Measurements from ENCODE around the gene SLC7A1. TPM values are rescaled to one million over a fixed set of nuclear protein-coding genes. Genes with fewer than 3 reads are reported as not detected.

SLC7A1 gene
- total RNA-seq, 1 experiment from 2014 or later = 84.5 TPM

GRCh38 chr13:29621051-29621800 lies 25.7 kb upstream of the SLC7A1 start:
- POLR2A ChIA-PET = no interaction called here
- no peak for TF ChIP-seq RORB (CRISPR knock-in tag; IDR thresholded peaks at IDR 0.05)
- TF ChIP-seq NFYB (CRISPR knock-in tag; conservative IDR thresholded peaks at IDR 0.05; ENCODE audit: low read depth) = no peak
- TF ChIP-seq TCF7 (CRISPR knock-in tag; IDR thresholded peaks at IDR 0.05; ENCODE audit: low read depth) = no peak
- TF ChIP-seq E2F4 (CRISPR knock-in tag; IDR thresholded peaks at IDR 0.05; ENCODE audit: borderline replicate concordance, low read depth) = no peak
- TF ChIP-seq ZNF671 (CRISPR knock-in tag; IDR thresholded peaks at IDR 0.05) = no peak
- no peak for TF ChIP-seq ZMAT4 (CRISPR knock-in tag; IDR thresholded peaks at IDR 0.05)
- TF ChIP-seq NFE2L1 (CRISPR knock-in tag; IDR thresholded peaks at IDR 0.05) = no peak
- no peak for TF ChIP-seq USF1 (CRISPR knock-in tag; IDR thresholded peaks at IDR 0.05)
- H3K27me3 Mint-ChIP-seq (ENCODE audit: low read depth) = no peaks in the 10 kb centered on the region
- peaks cover 6% of the 10 kb centered on the region for H3K36me3 Mint-ChIP-seq
- no peak overlapping the region for H3K27ac Mint-ChIP-seq
- CTCF ChIA-PET = no interaction called here
- H3K4me3 Mint-ChIP-seq = no peak overlapping the region
- H3K4me1 Mint-ChIP-seq = no peaks in the 10 kb centered on the region
- H3K9me3 Mint-ChIP-seq = peaks cover 36% of the 10 kb centered on the region
- DNase-seq (ENCODE audit: low spot score) (no peak), ATAC-seq (no peak)

GRCh38 chr13:29619995-29620394 lies 24.5 kb upstream of the SLC7A1 start:
- DNase-seq (ENCODE audit: low spot score) = no peak
- POLR2A ChIA-PET = no interaction called here

GRCh38 chr13:29613101-29613500 lies 17.6 kb upstream of the SLC7A1 start:
- Mint-ChIP-seq H3K27me3 (ENCODE audit: low read depth) (no peaks in the 10 kb centered on the region), H3K9me3 (peaks cover 15% of the 10 kb centered on the region), H3K27ac (no peak overlapping the region), H3K4me3 (no peak overlapping the region), H3K4me1 (no peaks in the 10 kb centered on the region), H3K36me3 (0 out of 2 replicates have a peak, but pooled peaks cover 2% of the 10 kb centered on the region)
- no peak for TF ChIP-seq IRF2 (CRISPR knock-in tag; IDR thresholded peaks at IDR 0.05; ENCODE audit: borderline replicate concordance, low read depth)
- CTCF ChIA-PET = no interaction called here
- POLR2A ChIA-PET = no interaction called here
- DNase-seq (ENCODE audit: low spot score) (no peak), ATAC-seq (no peak)

More at GRCh38 chr13:29619995-29620394, 24.5 kb upstream of the SLC7A1 start:
- CTCF ChIA-PET = interaction anchor here (1.0 kb wide), 1 partner anchor 94 kb away, joined by 3 read pairs; no protein-coding TSS in a partner anchor
- ATAC-seq = no peak
- H3K9me3 Mint-ChIP-seq = peaks cover 29% of the 10 kb centered on the region
- H3K27ac Mint-ChIP-seq = no peak overlapping the region
- H3K4me1 Mint-ChIP-seq = no peaks in the 10 kb centered on the region
- no peaks in the 10 kb centered on the region for H3K27me3 Mint-ChIP-seq (ENCODE audit: low read depth)
- TF ChIP-seq ZNF532 (CRISPR knock-in tag; IDR thresholded peaks at IDR 0.05; ENCODE audit: borderline replicate concordance) = no peak
- no peak for TF ChIP-seq HMGA2 (CRISPR knock-in tag; IDR thresholded peaks at IDR 0.05)
- no peak for TF ChIP-seq NR1H2 (CRISPR knock-in tag; IDR thresholded peaks at IDR 0.05)
- no peak for TF ChIP-seq MYBL2 (CRISPR knock-in tag; IDR thresholded peaks at IDR 0.05)
- no peak overlapping the region for H3K4me3 Mint-ChIP-seq
- H3K36me3 Mint-ChIP-seq = peaks cover 6% of the 10 kb centered on the region

Data from WTC11 (cell line).